ENCODE data around the gene UNKL.

Gene UNKL

GRCh38 chr16:1401758-1402154 is 12.7 kb downstream of the UNKL start:
- no peak for DNase-seq (ENCODE audit: low read depth)

- DNase-seq (ENCODE audit: low read depth): no peak
Observed at GRCh38 chr16:1401061-1401757, 13.3 kb downstream of the UNKL start.

GRCh38 chr16:1398826-1399581 is 15.5 kb downstream of the UNKL start:
- DNase-seq (ENCODE audit: low read depth): no peak

- DNase-seq (ENCODE audit: low read depth): no peak
Observed at GRCh38 chr16:1398351-1398750, 16.2 kb downstream of the UNKL start.

- no peak for DNase-seq (ENCODE audit: low read depth)
Observed at GRCh38 chr16:1397779-1398178, 16.7 kb downstream of the UNKL start.

GRCh38 chr16:1395444-1396031 is 19.0 kb downstream of the UNKL start:
- no peak for DNase-seq (ENCODE audit: low read depth)

- DNase-seq (ENCODE audit: low read depth): no peak
Observed at GRCh38 chr16:1394367-1394951, 20.0 kb downstream of the UNKL start.

GRCh38 chr16:1393613-1394176 is 20.8 kb downstream of the UNKL start:
- DNase-seq (ENCODE audit: low read depth): no peak

GRCh38 chr16:1392826-1393225 is 21.7 kb downstream of the UNKL start:
- no peak for DNase-seq (ENCODE audit: low read depth)

- no peak for DNase-seq (ENCODE audit: low read depth)
Observed at GRCh38 chr16:1390239-1390779, 24.2 kb downstream of the UNKL start.

GRCh38 chr16:1389762-1390161 is 24.7 kb downstream of the UNKL start:
- no peak for DNase-seq (ENCODE audit: low read depth)

- DNase-seq (ENCODE audit: low read depth): no peak
Observed at GRCh38 chr16:1387331-1387730, 27.2 kb downstream of the UNKL start.

GRCh38 chr16:1385232-1385631 is 29.3 kb downstream of the UNKL start:
- no peak for DNase-seq (ENCODE audit: low read depth)

GRCh38 chr16:1383556-1383955 is 30.9 kb downstream of the UNKL start:
- DNase-seq (ENCODE audit: low read depth): no peak

GRCh38 chr16:1381612-1382406 is 32.7 kb downstream of the UNKL start:
- no peak for DNase-seq (ENCODE audit: low read depth)

- DNase-seq (ENCODE audit: low read depth): no peak
Observed at GRCh38 chr16:1380195-1380594, 34.3 kb downstream of the UNKL start.

- peak; percentile 69 for DNase-seq (ENCODE audit: low read depth)
Observed at GRCh38 chr16:1379304-1380076, 35.0 kb downstream of the UNKL start.

GRCh38 chr16:1378804-1379303 is 35.6 kb downstream of the UNKL start:
- peak; percentile 54 for DNase-seq (ENCODE audit: low read depth)

- no peak for DNase-seq (ENCODE audit: low read depth)
Observed at GRCh38 chr16:1378087-1378803, 36.3 kb downstream of the UNKL start.
